Kasumi-1 (cell line): ENCODE measurements around the gene CLIP4.
"Not testable (repeated sequence)": the region's sequence is repeated elsewhere in the genome, so short reads cannot be mapped to it uniquely, and the experiment has no call there.

Experiments
- DNase-seq, 2 experiments: peaks; one replicate each; lab custom pipeline; 2025; lab: John Stamatoyannopoulos, UW

CLIP4 gene, protein sequence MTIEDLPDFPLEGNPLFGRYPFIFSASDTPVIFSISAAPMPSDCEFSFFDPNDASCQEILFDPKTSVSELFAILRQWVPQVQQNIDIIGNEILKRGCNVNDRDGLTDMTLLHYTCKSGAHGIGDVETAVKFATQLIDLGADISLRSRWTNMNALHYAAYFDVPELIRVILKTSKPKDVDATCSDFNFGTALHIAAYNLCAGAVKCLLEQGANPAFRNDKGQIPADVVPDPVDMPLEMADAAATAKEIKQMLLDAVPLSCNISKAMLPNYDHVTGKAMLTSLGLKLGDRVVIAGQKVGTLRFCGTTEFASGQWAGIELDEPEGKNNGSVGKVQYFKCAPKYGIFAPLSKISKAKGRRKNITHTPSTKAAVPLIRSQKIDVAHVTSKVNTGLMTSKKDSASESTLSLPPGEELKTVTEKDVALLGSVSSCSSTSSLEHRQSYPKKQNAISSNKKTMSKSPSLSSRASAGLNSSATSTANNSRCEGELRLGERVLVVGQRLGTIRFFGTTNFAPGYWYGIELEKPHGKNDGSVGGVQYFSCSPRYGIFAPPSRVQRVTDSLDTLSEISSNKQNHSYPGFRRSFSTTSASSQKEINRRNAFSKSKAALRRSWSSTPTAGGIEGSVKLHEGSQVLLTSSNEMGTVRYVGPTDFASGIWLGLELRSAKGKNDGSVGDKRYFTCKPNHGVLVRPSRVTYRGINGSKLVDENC

DNA sequence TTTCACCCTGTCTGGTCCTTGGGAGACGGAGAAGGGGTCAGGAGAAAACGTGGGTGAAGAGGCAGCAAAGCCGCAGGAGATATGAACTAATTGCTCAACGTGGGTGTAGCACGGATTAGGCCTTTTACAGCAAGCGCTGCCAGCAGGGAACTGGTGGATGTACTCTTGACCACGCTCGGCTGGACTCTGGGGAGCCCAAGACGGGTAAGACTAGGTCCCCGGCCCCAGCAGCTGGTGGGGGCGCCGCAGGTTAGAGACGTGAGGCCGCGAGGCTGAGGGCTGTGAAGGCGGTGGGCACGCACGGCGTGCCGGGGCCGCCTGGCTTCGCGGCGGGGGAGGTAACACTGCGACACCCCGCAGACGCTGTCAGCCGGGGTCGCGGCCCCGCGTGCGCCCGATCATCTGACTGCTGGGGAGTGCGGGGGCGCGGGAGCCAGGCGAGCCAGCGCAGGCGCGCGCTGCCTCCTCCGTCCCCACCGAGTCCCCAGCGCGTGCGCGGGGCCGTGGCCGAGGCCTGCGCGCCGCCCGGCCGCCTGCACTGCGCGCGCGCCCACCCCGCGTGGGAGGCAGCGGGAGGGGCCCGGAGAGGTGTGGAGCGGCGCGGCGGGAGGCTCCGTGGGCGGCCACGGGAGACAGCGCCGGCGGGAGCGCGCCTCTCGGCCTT lies at the start of gene CLIP4:
Gene CLIP4 (plus strand): TSS at position 470 of the 664 bp plus-strand sequence. CDS start 5,974 bp downstream, outside the sequence.
- DNase-seq: peak in 1 of 2 experiments; percentile 10

DNA sequence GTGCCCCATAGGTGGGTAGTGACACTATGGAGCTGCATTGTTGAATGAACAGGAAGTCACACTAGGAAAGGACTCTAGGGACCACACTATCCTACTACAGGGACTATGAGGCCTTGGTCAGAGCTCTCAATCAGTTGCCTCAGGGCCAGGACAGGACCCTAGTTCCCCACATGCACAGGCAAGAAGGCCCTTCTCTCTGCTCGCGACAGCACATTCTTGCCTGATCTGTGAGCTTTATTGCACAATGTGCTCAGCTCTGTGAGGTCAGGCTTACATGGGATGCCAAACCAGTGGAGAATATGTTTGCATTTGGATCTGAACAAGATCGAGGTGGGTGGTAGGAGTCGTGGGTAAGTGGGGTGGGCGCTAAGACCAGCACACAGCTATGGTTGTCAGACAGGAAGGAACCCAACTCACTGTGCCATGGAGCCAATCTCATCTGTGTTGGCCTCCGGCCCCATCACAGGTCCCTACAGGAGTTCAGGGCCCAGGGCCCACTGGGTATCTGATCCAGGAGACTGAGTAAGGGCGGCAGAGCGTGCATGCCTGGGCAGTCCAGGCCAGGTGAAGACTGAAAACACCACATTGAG lies 48.8 kb upstream of the CLIP4 start:
- DNase-seq: no peak

DNA sequence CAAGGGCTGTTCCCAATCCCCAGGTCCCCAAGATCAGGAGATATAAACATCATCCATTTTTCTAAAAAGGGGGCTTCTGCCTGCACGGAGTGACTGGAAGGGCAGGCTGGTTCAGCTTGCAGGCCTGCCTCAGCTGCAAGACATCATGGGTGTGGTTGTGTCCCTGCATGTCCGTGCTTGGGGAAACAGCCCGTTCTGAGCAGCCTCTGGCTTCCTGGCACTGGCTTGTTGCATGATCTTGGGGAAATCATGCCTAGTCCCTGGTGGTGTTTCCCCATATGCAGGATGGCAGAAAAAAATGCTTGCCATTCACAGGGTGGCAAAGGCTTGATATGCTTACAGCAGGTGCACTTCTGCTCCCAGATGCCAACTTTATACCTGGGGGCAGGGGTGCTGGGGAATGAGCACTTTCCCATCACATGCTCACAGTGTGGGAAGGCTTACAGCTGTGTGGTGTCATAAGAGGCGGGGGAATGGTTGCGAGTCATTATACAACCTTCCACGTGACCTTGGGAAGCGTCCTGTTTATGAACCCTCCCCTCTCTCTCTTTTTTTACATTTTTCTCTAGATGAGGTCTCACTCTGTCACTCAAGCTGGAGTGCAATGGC lies 48.1 kb upstream of the CLIP4 start:
- DNase-seq: no peak

DNA sequence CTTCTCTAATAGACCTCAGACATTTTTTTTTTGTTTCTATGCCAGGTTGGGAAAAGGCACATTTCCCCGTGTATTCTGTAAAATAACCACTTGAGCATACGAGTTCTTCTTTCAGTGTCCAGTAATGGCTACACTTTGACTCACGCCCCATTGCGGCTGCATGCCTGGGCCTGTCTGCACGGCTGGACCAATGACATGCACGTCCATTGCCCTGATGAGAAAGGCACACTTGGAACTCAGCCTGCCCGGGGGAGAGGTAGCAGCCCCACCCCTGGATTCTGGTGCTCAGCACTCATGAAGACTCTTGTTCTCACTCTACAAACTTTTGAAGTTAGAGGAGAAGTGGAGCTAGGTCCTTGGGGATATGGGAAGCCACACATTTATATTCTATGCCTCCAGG lies 46.7 kb upstream of the CLIP4 start:
- no peak for DNase-seq

DNA sequence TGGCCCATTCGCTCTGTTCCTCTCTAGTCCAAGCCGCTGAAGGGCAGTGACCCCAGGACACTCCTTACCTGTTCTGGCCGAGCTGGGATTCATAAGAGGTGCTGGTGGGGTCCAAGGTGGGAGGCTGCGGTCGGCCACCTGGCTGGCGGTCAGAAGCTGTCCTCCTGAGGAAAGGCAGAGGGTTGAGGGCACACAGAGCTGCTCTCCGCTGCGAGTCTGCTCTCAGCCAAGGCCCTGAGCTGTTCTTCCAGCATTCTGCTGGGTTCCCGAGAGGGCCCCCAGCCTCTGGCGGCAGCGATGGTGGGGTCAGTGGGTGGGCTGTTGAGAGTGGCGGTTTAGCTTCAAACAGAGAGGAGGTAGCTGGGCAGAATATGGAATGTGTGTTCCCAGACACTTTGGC lies 44.7 kb upstream of the CLIP4 start:
- no peak for DNase-seq

DNA sequence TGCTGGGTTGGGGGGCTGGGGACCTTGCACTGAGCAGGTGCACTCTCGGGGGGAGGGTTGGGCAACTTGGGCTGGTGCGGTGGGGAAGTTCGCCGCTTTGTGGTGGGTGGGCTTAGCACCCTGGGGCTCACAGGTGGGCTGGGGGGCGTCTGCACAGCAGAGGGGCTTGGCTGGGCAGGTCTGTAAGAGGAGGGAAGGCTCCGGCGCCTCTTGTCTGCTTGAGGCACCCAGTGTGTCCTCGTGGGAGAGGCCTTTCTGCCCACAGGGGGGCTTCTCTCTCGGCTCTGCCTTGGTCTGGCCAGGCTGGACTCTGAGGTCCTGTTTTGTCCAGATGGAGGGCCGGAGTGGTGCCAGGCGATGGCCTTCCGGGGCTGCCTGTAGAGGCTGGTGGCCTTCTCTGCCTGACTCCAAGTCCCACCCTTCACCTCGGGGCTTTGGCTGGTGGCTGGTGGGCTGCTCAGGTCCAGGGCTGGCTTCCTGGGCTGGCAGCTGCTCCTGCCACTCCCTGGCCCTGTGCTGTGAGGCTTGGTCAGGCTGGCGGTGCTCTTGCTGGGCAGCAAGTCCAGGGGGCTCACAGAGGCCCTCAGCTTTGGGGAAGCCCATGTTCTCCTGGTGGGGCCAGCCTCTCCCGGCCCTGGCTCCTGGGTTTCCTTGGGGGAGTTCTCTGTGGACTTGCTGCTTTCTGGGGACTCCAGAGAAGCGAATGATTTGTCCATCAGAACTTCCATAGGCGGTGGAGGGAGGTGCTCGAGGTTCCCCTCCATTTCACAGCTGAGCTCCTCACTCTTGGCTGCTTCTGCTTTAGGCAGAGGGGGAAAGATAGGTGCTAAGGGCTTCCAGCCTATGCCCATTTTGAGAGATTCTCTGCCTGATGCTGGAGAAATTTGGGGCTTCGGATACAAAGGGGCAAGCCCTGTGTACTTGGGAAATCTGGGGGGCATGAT lies 43.9 kb upstream of the CLIP4 start:
- no peak for DNase-seq

DNA sequence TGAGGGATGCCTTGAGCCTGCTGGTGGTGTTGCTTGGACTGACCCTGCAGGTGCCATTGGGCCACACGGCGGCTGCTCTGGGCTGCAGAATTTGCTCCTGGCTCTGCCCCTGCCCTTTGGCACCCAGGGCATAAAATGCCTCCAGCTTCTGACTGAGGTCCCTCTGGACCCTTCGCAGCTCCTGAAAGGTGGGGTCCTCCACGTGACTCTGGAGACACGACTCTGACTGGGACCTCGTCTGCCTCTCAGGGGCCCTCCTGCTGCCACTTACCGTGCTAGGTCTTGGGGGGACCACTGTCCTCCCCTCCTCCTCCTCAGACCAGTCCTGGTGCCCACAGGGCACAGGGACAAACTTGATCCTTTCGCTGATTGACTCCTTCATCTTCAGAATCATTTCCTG lies 43.0 kb upstream of the CLIP4 start:
- no peak for DNase-seq

DNA sequence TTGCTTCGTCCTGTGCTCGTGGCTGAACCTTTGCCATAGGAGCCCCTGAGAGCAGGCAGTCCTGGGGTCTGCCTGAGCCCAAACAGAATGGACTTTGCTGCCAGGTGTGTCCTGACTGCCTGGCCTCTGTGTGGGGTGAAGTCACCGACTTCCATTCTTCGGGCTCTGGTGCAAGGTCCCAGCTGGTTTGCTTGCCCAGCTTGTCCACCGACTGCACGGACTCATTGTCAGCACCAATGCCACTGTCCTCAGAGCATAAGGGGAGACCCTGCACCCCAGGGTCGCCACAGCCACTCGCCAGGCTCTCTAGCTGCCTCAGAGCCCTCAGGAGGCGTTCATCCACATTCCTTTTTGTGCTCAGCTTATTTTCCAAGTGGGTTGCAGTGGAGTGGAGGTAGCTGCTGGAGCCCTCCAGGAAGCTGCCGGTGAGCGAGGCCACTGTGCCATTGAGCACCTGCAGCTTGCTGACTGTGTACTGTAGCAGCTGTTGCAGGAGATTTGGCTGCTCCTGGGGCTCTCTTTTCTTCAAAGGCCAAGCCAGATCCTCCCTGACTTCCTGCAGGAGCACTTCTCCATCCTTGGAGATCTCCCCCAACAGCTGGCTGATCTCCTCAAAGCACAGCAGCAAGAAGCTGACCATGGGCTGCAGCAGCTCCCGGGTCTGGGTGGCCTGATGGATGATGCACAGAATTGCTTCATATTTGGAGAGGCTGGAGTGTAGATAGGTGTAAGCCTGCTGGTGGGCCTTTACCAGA lies 42.1 kb upstream of the CLIP4 start:
- DNase-seq: no peak

DNA sequence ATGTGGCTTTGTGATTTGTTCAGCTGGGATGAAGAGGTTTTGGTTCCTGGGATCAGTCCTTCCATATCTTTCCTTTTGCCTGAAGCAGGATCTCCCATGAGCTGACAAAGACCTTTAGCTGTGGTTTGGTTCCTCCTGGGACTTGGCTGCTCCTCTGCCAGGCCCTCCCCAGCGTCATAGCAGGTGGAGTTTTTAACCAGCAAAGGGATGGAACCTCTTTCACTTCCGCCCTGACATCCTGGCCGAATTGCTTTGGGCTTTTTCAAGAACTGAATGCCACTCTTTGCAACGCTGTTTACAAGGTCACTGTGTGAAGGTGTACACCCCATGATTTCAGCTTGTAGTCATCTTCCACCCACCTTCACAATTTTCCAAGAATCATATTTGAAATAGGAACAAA lies 41.3 kb upstream of the CLIP4 start:
- no peak for DNase-seq

DNA sequence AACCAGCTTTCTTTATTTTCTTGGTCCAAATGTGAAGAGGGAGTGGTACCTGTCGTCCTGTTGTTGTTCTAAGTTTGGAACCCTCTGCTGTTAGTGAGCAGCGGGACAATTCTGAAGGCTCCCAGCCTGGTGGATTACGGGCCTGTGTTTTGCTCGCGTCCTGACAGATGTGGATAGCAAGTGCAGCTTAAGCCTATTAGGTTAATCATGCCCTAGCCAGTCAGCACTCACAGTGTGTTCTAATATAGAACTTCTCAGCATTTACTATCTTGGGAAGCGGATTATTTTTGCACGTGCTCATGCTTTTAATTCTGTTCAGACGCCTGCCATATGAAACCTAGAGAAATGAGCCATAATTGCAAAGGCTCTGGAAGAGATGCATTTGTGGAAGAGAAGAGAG lies 40.8 kb upstream of the CLIP4 start, which contains the start of gene PCARE:
Gene PCARE (minus strand): TSS at position 113 of the 400 bp plus-strand sequence. CDS start 262 bp downstream, outside the sequence.
- no peak for DNase-seq

DNA sequence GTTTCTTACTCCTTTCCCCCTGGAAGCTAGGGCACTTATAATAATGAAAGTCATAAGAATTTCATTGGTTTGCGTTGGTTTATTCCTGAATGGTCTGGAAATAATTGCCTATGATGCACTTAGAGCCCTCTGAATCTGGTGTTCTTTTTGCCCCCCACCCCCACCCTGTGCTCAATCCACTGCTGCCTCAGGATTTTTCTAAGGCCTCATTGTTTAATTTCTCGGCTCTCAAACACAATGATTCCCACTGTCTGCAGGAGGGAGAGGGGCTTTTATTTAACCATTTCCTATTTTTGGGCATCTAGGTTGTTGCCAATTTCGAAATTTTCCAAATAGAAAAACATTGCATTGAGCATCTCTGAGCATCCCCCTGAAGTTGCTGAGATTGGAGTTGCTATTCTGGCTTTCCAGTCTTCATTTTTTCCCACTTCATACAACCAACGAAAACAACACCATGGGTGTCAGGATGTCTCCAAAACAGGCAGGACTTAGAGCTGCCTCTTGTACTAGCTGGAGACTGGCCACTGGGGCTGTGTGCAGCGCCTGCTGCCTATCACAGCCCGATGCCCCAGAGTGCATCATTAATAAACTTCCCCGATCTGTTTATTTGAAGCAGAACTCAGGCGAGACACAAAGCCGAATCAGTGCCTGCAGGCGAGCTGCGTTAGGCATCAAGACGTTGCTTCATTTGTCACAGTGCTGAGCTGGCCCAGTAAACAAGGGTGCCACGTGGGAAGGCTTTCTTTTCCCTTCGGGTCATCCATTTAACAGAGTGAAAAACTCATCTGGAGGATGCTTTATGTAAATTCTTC lies 39.1 kb upstream of the CLIP4 start:
- no peak for DNase-seq

DNA sequence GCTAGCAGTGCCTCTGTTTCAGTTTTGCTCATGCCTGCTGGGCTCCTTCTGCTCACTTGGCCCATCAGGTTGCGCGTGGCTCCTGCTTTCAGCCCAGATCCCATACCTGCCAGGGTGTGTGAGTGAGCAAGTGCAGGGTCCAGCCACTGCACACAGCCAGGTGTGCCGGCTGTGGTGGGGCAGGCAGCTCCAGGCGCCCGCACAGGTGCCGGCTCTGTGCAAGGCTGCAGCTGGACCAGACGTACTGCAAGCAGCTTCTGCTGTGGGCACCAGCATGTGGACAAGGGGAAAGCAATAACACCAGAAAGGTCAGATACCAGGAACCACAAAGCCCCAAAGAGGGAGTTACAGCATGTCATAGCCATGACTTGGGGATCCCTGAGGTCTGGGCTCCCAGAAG lies 35.3 kb upstream of the CLIP4 start:
- DNase-seq: no peak

DNA sequence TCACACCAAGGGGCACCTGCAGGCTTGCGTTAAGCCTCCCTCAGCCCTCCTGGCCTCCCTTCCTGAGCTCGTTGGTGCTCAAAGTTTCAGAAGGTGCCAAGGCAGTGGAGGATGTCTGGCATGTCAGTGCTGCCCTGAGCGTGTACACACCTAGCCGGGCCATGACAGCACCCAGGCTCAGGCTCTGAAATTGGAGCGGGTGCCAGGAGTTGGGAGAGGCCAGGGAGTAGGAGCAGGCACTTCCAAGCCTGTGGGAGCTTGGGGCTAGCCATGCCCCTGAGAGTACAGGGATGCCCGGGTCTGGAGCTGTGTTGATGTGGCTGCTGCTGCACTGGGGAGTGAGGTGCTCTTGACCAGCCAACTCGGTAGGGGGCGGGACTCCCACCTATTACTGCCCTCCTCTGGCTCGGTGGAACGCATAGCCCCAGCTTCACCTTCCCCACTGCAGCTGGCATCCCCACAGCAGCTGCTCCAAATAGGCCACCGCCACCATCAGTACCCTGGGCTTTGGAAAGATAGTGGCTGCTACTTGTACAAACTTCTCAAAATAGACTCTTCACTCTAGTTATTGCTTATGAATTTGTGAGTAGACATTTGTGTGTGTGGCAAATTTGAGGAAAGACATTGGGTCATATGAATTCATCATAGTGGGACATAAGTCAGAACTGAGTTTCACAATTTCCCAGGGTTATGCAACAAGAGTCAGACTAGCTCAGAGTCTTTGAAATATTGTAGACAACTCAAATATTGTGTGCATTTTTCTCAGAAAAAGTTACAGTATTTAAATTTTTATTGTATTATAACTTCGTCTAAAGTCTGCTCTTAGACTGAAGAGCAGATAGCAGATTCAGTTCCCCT lies 34.1 kb upstream of the CLIP4 start:
- no peak for DNase-seq

DNA sequence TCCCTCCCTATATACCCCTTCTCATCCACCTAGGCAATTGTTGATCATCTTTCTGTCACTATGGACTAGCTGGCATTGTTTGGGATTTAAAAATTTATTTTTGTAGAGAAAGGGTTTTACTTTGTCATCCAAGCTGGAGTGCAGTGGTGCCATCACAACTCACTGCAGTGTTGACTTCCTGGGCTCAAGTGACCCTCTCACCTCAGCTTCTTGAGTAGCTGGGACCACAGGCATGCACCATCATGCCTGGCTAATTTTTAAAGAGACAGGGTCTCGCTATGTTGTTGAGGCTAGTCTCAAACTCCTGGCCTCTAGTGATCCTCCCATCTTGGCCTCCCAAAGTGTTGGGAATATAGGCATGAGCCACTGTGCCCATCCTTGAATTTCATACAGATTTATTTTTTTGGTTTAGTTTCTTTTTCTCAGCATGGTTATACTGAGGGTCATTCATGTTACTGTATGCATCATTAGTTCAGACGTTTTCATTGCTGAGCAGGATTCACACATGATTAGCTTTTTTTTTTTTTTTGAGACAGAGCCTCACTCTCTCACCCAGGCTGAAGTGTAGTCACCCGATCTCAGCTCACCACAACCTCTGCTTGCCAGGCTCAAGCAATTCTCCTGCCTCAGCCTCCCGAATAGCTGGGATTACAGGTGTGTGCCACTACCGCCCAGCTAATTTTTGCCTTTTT lies 32.3 kb upstream of the CLIP4 start:
- no peak for DNase-seq

DNA sequence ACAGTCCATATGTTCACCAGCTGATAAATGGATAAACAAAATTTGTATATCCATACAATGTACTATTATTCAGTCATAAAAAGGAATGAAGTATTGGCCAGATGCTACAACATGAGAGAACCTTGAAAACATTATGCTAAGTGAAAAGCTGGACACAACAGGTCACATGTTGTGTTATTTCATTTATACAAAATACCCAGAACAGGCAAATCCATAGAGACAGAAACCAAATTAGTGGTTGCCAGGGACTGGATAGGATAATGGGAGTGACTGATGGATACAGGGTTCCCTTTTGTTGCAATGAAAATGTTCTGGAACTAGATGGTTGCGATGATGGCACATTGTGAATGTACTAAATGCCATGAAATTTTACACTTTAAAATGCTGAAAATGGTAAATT lies 30.7 kb upstream of the CLIP4 start:
- no peak for DNase-seq

DNA sequence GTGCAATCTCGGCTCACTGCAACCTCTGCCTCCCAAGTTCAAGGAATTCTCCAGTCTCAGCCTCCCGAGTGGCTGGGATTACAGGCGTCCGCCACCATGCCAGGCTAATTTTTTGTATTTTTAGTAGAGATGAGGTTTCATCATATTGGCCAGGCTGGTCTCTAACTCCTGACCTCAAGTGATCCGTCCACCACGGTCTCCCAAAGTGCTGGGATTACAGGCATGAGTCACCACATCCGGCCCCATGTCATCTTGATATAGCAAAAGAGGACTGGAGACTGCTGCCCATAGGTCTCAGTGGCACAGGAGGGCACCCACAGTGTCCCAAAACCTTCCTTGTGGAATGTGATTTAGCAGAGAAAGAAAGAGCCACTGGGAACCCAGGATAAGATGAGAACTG lies 24.9 kb upstream of the CLIP4 start:
- DNase-seq: not testable (repeated sequence)

DNA sequence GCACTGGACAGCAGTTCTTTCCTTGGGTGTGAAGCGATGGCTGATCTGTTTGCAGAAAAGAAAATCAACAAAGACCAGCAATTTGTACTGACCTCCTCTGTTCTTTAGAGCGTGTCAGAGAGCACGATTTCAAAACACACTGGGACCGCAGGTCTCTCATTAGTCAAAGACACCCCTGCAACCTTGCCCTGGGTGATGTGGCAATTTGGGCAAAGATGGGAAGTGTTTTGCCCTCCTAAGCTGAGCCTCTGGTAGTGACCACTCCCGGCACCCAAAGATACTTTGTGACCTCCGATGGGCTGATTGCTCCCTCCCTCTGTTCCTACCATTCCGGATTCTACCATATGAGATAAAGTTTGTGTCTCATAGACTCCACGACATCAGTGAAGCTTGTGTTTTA lies 18.2 kb upstream of the CLIP4 start:
- DNase-seq: no peak

DNA sequence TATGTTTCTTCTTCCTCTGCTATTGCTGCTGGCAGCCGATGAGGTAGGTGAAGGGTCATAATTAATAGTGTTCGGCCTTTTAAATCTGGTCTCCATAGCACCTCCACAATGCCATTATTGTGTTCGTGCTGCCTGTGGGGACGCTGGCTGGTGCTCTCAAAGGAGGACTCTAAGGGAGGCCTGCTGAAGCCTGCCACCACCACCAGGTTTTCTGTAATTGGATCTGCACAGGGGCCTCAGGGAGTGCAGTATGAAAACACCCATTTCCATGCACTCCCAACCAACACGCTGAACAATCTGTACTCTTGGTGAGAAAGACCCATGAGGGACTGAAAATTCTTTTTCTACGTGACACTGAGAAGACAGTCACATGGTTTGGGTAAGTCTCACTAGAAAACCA lies 17.6 kb upstream of the CLIP4 start:
- no peak for DNase-seq
